Measurements from ENCODE around the gene JADE3.
A peak's percentile ranks its signal among the peaks of the same experiment; 100 is the strongest.
"Not testable (repeated sequence)": the region's sequence is repeated elsewhere in the genome, so short reads cannot be mapped to it uniquely, and the experiment has no call there.

The JADE3 gene

DNA sequence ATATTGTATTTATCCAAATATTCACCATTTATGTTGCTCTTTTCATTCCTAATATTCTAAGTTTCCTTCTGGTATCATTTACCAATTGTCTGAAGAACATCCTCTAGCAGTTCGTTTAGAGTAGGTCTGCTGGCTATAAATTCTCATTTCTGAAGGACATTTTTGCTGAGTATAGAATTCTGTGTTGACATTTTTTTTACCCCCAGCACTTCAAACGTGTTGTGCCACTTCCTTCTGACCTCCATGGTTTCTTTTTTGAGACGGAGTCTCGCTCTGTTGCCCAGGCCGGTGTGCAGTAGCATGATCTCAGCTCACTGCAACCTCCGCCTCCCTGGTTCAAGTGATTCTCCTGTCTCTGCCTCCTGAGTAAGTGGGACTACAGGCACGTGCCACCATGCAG lies 26.4 kb downstream of the JADE3 start:
- DNase-seq = no peak

DNA sequence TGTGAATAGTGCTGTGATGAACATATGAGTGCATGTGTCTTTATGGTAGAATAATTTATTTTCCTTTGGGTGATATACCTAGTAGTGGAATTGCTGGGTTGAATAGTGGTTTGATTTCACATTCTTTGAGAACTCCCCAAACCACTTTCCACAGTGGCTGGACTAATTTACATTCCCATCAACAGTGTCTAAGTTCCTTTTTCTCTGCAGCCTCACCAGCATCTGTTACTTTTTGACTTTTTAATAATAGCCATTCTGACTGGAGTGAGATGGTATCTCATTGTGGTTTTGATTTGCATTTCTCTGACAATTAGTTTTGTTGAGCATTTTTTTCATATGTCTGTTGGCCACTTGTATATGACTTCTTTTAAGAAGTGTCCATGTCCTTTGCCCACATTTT lies 29.1 kb downstream of the JADE3 start:
- no peak for DNase-seq

DNA sequence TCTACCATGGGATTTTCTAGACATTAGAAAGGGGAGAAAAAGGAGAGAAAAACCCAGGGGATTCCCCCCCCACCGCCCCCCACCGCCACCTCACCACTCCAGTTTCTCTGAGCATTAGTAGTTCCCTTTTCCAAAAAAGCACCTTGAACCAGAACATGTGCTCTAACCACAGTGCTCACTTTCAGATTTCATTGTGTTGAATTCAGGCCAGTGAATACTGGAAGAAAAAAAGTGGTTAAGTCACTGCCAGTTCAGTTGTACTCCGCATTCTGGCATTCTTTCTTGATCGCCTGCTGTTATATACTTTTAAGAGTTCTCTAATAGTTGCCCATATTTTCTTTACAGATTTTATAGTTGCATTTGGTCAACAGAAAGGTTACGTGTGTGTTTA lies 40.9 kb downstream of the JADE3 start:
- DNase-seq = no peak

DNA sequence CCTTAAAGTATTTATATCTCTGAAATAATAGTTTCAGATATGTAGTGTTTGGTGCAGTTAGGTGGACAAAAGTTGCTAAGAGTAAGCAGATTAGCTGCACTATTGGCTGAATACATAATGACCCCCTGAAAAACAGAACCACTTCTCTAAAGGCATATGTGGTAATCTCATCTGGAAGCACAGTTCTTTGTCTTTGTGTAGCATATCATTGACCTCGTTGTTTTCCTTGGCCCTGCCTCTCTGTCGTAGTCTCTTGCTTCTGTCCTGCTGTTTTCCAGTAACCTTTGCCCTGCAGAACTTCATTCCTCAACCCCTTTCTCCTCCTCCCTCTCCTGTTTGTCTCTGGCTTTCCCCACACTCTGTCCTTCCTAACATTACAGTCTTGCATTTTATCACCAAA lies 41.4 kb downstream of the JADE3 start:
- DNase-seq = no peak

DNA sequence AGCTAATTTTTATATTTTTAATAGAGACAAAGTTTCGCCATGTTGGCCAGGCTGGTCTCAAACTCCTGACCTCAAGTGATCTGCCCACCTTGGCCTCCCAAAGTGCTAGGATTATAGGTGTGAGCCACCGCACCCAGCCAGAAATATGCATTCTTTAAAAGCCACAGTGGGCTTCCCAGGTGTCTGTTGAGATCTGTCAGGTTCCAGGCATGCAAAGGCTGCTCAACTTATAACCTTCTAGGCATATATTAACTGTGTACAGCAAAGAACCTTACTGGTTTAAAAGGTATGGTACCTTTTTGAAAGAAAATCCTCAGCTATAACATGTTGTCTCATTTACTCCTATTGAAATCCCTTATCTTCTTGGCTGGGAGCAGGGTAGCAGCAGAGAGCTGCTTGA lies 42.5 kb downstream of the JADE3 start:
- DNase-seq = no peak

DNA sequence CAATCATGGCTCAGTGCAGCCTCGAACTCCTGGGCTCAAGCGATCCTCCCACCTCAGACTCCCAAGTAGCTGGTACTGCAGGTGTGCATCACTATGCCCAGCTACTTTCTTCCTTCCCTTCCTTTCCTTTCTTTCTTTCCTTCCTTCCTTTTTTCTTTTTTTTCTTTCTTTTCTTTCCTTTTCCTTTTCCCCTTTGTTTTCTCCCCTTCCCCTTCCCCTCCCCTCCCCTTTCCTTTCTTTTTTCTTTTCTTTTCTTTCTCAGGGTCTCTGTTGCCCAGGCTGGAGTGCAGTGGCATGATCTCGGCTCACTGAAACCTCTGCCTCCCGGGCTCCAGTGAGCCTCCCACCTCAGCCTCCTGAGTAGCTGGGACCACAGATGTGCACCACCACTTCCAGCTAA lies 44.4 kb downstream of the JADE3 start:
- DNase-seq = not testable (repeated sequence)

DNA sequence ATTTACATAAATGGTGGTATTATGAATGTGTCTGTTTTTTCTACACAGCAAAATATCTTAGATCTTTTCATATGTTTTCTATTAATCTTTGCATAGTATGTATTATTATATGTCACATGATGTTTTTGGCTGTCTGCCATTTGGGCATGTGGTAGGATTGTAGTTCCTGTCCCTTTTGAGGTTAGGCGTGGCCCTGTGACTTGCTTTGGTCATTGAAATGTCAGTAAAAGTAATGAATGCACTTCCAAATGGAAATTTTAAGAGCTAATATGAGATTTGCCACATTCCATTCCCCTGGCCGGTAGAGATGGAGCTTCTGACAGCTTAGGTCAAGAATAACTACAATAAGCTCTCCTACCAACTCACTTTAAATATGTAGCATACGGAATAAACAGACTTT lies 45.1 kb downstream of the JADE3 start:
- DNase-seq = no peak

DNA sequence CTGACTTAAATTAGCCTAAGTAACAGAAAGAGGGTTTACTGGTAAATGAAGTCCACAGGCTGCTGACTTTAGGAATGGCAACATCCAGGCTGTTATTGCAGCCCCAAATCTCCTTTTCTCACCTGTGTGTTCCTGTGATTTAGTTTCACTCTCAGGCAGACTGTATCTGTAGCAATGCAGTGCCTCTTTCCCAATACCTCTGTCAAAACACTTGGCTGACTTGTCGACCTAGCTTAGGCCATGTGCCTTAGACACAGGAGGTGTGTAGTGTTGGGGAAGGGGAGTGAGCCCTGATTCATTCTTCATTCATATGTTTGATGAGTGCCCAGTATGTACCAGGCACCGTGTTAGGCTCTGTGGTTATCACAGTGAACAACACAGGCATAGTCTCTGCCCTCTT lies 46.9 kb downstream of the JADE3 start:
- DNase-seq = no peak

DNA sequence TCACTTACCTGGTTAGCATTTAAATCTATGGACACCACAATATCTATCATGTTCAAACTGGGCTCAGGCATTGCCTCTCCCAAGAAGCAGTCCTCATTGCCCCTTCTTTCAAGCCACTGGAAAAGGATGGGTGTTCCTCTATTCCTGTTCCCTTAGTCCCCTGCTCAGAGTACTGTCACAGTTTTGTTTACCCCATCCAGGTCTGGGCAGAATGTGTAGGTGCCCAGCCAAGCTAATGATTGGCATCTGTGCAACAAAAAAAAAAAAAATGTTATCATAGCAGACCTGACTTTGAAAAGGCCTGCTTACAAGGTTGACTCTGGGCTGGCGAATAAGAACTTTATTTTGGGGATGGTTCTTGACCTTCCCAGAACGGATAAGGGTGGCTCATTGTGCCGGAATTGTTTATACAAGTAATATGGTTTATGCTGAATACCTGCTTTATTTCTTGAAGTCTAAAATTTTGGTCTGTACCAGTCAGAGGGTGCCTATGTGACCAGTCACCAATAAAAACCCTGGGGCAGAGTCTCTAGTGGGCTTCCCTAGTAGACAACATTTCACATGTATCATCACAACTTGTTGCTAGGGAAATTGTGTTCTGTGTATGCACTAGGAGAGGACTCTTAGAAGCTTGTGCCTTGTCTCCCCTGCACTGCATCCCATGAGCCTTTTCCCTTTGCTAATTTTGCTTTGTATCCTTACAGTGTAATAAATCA lies 47.9 kb downstream of the JADE3 start:
- no peak for DNase-seq

DNA sequence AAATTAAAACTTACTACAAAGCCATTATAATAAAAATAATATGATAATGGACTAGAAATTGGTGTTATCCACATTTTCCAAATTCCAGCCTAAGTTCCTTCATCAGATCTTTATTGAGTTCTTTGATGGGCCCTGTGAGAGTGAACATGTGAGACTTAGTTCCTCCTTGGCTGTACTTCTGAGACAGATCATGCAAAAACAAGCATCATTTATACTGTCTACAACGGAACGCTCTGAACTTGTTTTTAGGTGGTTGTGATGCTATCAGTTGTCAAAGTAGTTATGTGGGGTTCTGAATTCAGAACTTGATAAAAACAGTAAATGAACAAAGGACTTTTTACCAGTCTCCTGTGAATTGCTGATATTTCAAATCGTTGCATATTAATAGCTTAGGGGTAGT lies 48.9 kb downstream of the JADE3 start:
- DNase-seq = no peak

DNA sequence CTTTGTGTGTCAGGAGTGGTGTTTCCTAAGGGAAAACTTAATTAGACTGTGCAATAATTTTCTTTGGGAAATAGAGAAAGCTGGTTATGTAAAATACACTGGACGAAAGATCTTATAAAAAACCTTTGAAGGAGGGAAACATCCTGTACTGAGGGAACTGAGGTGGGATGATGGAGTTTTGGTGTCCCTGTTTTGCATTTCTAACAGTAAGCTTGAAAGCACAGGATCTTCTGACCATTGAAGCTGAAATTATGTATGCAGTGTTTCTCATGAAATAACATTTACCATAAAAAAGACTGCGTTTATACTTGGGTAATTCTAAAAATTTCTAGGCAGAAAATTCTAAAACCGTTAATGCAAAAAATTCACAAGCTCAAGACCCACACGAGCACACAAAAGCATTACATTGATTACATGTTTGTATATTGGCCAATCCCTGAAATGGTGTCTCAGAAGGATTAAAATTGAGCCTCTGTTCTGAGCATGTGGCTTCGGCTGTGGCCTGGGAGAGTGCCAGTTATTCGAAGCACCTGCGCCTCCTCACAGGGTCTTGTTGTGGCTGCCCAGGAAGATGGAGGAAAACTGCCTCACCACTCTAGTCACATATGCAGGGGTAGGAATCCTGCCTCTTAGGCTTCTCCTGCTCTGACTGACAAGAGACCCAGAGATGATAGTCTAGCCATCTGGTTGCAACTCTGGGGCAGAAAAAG lies 49.5 kb downstream of the JADE3 start:
- DNase-seq = no peak

DNA sequence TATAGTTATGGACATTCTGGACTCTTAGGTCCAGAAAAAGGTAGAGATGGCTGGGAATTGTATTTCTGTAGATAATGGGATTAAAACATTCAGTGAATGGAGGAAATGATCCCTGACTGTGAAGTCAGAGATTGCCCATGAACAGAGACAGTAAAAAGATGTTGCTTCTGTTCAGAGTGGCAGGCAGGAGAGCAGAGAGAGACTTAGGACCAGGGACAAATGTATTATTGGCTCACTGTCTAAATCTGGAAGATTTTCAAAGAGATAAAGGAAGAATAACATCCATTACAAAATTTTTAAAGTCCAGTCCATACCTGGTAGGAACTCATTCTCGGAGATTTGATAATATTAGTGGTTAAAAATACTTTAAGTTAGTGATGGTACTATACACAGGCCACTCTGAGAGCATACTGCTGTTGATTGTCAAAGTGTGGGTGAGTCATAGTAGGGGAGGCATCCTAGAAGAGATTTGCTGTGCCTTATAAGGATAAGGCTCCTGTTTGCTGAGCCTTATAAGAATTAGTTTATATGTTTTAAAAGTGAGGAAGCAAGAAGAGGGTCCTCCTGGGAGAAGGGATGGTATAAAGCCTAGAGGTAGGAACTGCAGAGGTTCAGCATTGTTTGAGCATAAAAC lies 53.0 kb downstream of the JADE3 start:
- no peak for DNase-seq

DNA sequence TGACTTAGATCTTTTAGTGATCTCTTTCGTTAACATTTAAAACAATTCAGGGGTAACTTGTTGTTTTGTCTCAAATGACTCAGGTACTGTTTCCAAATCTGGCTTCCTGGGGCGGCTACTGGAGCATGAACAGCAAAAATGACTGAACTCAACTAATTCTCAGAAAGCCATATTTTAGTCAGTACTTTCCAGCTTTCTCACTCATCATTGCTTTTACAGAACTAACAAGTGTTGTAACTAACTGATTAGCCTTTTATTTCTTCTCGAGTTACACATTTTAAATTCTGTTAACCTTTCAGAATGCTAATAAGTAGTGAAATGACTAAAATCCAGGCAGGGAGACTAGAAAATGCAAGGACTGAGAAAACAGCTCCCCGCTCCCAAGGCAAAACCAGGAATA lies 55.3 kb downstream of the JADE3 start:
- no peak for DNase-seq

DNA sequence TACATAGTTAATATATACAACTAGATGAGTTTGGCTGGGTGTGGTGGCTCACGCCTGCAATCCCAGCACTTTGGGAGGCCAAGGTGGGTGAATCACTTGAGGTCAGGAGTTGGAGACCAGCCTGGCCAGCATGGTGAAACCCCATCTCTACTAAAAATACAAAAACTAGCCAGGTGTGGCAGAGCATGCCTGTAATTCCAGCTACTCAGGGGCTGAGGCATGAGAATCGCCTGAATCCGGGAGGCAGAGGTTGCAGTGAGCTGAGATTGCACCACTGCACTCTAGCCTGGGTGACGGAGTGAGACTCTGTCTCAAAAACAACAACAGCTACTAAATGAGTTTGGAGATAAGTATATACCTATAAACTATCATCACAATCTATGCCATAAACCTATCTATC lies 64.8 kb downstream of the JADE3 start:
- not testable (repeated sequence) for DNase-seq

DNA sequence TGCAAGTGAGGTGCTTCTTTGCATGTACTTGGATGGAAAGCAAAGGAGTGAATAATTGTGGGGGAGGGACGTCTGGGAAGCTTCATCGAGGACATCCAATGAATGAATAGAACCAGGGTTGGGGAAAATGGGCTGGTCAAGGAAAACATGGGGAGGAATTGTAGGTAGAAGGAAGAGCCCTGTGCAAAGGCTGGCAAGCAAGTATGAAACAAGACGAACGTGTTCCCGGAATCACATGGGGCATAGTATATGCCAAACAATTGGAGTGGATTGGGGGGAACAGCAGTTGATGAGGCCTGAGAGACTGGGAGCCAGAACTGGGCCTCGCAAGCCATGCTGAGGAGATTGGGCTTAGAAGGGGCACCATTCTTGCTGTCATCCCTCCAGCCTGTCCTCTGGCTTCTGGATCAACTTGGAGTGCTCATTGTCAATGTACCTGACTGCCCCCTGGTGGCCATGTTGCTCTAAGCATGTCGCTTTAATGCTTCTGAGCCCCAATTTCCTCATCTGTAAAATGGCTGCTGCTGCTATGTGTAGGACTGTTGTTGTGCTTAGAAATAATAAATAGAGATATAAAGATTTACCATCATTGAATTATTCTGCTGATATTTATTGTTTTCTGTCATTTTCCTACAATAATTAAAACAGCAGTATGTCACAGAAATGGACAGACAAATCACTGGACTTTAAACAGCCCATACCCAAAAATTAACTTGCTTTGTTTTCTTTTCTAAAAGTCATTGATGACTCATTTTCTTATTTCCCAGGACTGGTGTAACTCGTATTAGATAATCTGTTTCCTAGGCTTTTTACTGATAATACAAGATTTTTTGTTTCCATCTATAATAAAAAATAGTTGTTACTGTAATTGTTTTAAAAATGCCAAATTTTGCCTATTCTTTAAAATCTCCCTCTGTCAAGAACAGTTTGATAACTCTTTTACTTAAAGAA lies 66.4 kb downstream of the JADE3 start:
- DNase-seq = peak; percentile 7 to 56 (median 39)

DNA sequence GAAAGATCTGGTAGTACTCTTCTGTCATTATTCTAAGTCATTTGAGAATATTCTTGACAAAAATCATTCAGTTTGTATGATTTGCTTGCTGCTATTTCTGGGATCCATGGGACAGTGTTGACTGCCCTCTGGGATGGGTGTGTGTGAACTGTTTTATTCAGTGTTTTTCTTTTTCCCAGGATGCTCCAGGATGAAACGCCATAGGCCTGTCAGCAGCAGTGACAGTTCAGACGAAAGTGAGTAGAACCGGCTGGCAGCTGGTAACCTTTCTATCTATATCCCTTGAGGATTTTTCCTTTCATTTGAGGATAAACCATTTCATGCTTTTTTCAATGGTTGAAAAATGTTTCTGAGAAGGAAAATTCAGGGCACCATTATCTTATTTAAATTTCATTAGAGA lies 72.5 kb downstream of the JADE3 start:
- DNase-seq = no peak

DNA sequence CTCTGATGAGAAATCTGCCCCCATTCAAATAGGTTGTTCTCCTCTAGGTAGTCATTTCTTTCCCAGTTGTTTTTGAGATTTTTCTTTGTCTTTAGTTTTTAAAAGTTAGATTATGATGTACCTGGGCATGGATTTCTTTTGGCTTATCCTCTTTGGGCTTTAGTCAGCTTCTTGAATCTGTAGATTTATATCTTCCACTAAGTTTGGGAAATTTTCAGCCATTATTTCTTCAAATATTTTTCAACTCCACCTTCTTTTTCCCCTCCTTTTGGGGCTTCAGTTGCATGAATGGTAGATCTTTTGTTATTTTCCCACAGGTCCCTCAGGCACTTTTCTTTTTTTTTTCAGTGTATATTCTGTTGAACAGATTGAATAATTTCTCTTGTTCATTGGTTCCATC lies 77.3 kb downstream of the JADE3 start:
- DNase-seq = no peak

DNA sequence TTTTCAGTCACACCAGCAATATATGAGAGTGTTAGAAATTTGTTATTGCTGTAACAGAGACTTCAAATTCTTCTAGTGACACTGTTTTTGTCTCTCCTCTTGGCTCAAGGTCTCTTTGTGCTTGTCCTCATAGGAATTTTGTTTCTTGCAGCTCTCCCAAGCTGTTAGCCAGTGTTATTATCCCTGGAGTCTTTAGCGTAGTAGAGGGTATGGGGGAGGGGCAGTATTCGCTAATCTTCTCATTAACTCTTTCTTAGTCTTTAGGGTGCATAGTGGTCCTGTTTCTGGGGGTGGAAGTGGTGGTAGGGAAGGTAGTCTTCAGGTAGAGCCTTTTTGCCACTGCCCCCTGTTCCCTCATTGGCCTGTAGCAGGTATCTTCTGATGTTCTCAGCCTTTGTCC lies 79.4 kb downstream of the JADE3 start:
- no peak for DNase-seq

DNA sequence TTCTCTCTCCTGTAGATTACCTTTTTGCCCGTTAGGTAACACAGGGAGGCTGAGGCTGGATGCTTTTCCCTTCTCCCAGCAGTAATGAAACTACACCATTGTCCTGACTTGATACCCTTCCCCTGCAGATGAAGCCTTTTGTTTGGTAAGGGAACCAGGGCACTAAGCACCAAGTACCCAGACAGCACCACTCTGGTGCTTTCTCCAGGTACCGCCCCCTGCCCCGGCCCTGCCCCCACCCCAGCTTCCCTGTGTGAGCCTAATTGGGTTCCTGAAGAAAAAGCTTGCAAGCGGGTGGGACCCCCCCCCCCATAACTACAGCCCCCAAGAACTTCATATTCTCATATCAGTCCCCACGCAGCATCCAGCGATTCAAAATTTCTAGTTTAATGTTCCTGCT lies 79.8 kb downstream of the JADE3 start:
- DNase-seq = no peak

DNA sequence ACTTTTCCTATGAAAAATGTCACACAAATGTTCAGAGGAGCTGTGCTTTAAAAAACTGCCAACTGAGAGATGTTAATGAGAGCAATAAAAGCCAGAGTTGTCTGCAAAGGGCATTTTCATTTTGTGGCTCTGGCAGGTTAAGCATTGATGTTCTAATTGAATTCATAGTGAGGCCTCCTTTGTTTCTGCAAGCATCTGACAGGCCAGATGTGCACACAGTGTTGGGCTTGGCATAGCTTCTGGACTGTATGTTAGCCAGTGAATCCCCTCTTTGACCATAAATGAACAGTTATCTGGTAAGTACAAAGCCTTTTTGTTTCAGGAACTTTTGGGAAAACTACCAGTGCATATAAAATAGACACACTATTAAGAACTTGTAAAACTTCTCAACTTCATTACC lies 81.9 kb downstream of the JADE3 start:
- DNase-seq = no peak

DNA sequence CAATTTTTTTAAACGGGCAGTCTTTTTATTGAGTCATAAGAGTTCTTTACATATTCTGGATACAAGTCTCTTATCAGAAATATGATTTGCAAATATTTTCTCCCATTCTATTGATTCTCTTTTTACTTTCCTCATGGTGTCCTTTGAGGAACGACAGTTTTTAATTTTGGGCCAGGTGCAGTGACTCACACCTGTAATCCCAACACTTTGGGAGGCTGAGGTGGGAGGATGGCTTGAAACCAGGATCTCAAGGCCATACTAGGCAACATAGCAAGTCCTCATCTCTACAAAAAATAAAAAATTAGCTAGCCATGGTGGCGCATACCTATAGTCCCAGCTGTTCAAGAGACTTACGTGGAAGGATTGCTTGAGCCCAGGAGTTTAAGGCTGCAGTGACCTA lies 99.9 kb downstream of the JADE3 start:
- no peak for DNase-seq

DNA sequence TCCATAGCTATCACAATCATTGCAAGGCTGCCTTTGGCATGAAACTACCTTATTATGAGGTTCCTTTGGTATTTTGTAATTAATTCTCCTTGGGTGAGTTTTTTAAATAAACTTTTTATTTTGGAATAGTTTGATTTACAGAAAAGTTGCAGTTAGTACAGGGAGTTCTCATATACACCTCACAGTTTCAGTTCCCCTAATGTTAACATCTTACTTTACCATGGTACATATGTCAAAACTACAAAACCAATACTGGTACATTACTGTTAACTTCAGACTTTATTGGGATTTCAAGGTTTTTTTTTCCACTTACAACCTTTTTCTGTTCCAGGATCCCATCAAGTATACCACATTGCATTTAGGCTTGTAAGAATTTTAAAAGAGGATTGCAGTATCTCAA lies 114.0 kb downstream of the JADE3 start:
- no peak for DNase-seq

DNA sequence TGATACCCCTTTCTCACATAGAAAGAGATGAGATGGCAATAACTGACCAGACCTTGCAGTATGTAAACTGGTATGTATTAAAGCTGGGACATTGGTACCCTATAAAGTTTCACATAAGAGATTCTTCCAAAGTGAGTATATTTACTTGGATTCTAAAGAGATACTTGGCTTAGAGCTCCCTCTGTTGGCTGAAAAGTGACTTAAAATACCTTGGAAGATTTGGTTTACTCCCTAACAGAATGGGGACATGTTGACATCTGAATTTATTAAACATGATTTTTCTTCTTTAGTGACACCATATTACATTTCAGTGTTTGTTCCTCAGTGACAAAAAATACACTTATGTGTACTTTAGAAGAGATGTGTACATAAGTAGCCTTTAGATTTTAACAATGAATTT lies 118.1 kb downstream of the JADE3 start:
- no peak for DNase-seq

Measured in activated CD4-positive, CD25-positive, alpha-beta regulatory T cell (primary cell).